A673 (cell line): ENCODE data around the gene CD37.

Experiments used
- EZH2 ChIP-seq: fragments of 200-600 bp; sonication (generic); IDR thresholded peaks from 2 replicates; pipeline ENCODE4 v1.6.1; 2017; ENCODE audit warnings: borderline replicate concordance, low read depth, mild to moderate bottlenecking, mixed read lengths, antibody characterized with exemption, low read length; ENCODE audit not compliant: poor library complexity, severe bottlenecking
- TF ChIP-seq, protein P1 (sequence below): fragments of 300-800, 200-600 bp; sonication (generic); conservative IDR thresholded peaks from 2 replicates; pipeline ENCODE4 v1.5.1; 2017; ENCODE audit warnings: low read depth, mild to moderate bottlenecking, antibody characterized with exemption, low read length, moderate library complexity, mixed read lengths

- TF ChIP-seq, protein P1, sequence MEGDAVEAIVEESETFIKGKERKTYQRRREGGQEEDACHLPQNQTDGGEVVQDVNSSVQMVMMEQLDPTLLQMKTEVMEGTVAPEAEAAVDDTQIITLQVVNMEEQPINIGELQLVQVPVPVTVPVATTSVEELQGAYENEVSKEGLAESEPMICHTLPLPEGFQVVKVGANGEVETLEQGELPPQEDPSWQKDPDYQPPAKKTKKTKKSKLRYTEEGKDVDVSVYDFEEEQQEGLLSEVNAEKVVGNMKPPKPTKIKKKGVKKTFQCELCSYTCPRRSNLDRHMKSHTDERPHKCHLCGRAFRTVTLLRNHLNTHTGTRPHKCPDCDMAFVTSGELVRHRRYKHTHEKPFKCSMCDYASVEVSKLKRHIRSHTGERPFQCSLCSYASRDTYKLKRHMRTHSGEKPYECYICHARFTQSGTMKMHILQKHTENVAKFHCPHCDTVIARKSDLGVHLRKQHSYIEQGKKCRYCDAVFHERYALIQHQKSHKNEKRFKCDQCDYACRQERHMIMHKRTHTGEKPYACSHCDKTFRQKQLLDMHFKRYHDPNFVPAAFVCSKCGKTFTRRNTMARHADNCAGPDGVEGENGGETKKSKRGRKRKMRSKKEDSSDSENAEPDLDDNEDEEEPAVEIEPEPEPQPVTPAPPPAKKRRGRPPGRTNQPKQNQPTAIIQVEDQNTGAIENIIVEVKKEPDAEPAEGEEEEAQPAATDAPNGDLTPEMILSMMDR: no peak
- TF ChIP-seq EZH2: no peak
Observed at GRCh38 chr19:49315111-49315510, 20.1 kb upstream of the CD37 start.
